Neural cell (in vitro differentiated cells): ENCODE measurements around the gene MPL. TPM values are rescaled to one million over a fixed set of nuclear protein-coding genes. Genes with fewer than 3 reads are reported as not detected.

ENCODE experiments used
- H2AFZ ChIP-seq: fragments of 200-600, 300-800 bp; sonication (generic), shearing (Covaris generic); 2 replicates; pipeline ENCODE4 v1.6.0; 2014; ENCODE audit warnings: low read depth, mild to moderate bottlenecking, antibody characterized with exemption, low read length, moderate library complexity
- H3F3A ChIP-seq: fragments of 200-600 bp; shearing (Covaris generic); 2 replicates; pipeline ENCODE4 v1.6.1; 2016; ENCODE audit warnings: mild to moderate bottlenecking, moderate library complexity, mixed read lengths, antibody characterized with exemption, low read length; ENCODE audit not compliant: insufficient read depth, poor library complexity, severe bottlenecking
- H3K27ac ChIP-seq: fragments of 200-600, 300-800 bp; sonication (generic), shearing (Covaris generic); 2 replicates; pipeline ENCODE4 v1.5.1; 2014; ENCODE audit warnings: mild to moderate bottlenecking, low read length, moderate library complexity
- H3K27me3 ChIP-seq: fragments of 300-800, 200-600 bp; sonication (generic), shearing (Covaris generic); 2 replicates; pipeline ENCODE4 v1.6.0; 2014; ENCODE audit warnings: mild to moderate bottlenecking, low read depth, low read length, moderate library complexity; ENCODE audit not compliant: insufficient read depth
- H3K36me3 ChIP-seq: fragments of 300-800, 200-600 bp; sonication (generic), shearing (Covaris generic); 2 replicates; pipeline ENCODE4 v1.5.1; 2014; ENCODE audit warnings: mild to moderate bottlenecking, antibody characterized with exemption, low read length, moderate library complexity; ENCODE audit not compliant: insufficient read depth
- H3K4me2 ChIP-seq: fragments of 300-800, 200-600 bp; sonication (generic), shearing (Covaris generic); 2 replicates; pipeline ENCODE4 v1.6.0; 2014; ENCODE audit warnings: mild to moderate bottlenecking, low read length
- H3K4me3 ChIP-seq: fragments of 300-800, 200-600 bp; sonication (generic), shearing (Covaris generic); 2 replicates; pipeline ENCODE4 v1.5.1; 2014; ENCODE audit warnings: mild to moderate bottlenecking, low read length, moderate library complexity
- H3K79me2 ChIP-seq: fragments of 200-600 bp; shearing (Covaris generic); replicated peaks from 2 replicates; pipeline ENCODE4 v1.6.0; 2014; ENCODE audit warnings: mild to moderate bottlenecking, low read length, moderate library complexity; ENCODE audit not compliant: insufficient read depth
- H3K9ac ChIP-seq: fragments of 300-800, 200-600 bp; sonication (generic), shearing (Covaris generic); 2 replicates; pipeline ENCODE4 v1.6.1; 2016; ENCODE audit warnings: mild to moderate bottlenecking, low read length, mixed read lengths
- H3K9me2 ChIP-seq: fragments of 200-600 bp; shearing (Covaris generic); 2 replicates; pipeline ENCODE4 v1.6.1; 2016; ENCODE audit warnings: mild to moderate bottlenecking, low read length, mixed read lengths; ENCODE audit not compliant: insufficient read depth
- H3K9me3 ChIP-seq: fragments of 200-600, 300-800 bp; sonication (generic), shearing (Covaris generic); 2 replicates; pipeline ENCODE4 v1.6.1; 2016; ENCODE audit warnings: mild to moderate bottlenecking, mixed run types, low read length, moderate library complexity, mixed read lengths
- H4K20me1 ChIP-seq: fragments of 200-600 bp; shearing (Covaris generic); 2 replicates; pipeline ENCODE4 v1.6.1; 2016; ENCODE audit warnings: mild to moderate bottlenecking, mixed run types; ENCODE audit not compliant: insufficient read depth
- CTCF ChIP-seq: fragments of 450-650 bp; IDR thresholded peaks from 2 replicates; pipeline ENCODE4 v1.5.1; 2014; ENCODE audit warnings: antibody characterized with exemption, mild to moderate bottlenecking, moderate library complexity; ENCODE audit not compliant: poor library complexity, severe bottlenecking
- EP300 ChIP-seq: fragments of 450-650 bp; conservative IDR thresholded peaks from 2 replicates; pipeline ENCODE4 v1.6.1; 2014; ENCODE audit warnings: antibody characterized with exemption, mild to moderate bottlenecking, moderate library complexity; ENCODE audit not compliant: poor library complexity, severe bottlenecking
- EZH2 ChIP-seq: fragments of 200-600, 300-800 bp; shearing (Covaris generic), sonication (generic); IDR thresholded peaks from 2 replicates; pipeline ENCODE4 v1.6.1; 2014; ENCODE audit warnings: antibody characterized with exemption, low read length, borderline replicate concordance, mild to moderate bottlenecking; ENCODE audit not compliant: insufficient read depth, poor library complexity, severe bottlenecking
- MXI1 ChIP-seq: fragments of 450-650 bp; conservative IDR thresholded peaks from 2 replicates; pipeline ENCODE4 v1.6.1; 2014; ENCODE audit warnings: antibody characterized with exemption, mild to moderate bottlenecking; ENCODE audit not compliant: poor library complexity, severe bottlenecking
- POLR2AphosphoS5 ChIP-seq: IDR thresholded peaks from 2 replicates; pipeline ENCODE4 v1.6.1; 2012
- RAD21 ChIP-seq: fragments of 450-650 bp; conservative IDR thresholded peaks from 2 replicates; pipeline ENCODE4 v1.6.1; 2014; ENCODE audit warnings: antibody characterized with exemption, mild to moderate bottlenecking, moderate library complexity
- REST ChIP-seq: IDR thresholded peaks from 2 replicates; pipeline ENCODE4 v1.6.1; 2012; ENCODE audit warnings: borderline replicate concordance
- SMC3 ChIP-seq: fragments of 450-650 bp; conservative IDR thresholded peaks from 2 replicates; pipeline ENCODE4 v1.6.1; 2014; ENCODE audit warnings: antibody characterized with exemption, mild to moderate bottlenecking, moderate library complexity; ENCODE audit not compliant: poor library complexity
- TAF1 ChIP-seq: IDR thresholded peaks from 2 replicates; pipeline ENCODE4 v1.6.1; 2012; ENCODE audit warnings: low read depth
- polyA plus RNA-seq: library from polyadenylated mRNA; depleted of rRNA; stranded (reverse); fragments of >200 nt; gene quantifications from 2 replicates; pipeline ENCODE4 v1.2.3, GENCODE V29; 2014

Gene MPL
- polyA plus RNA-seq, 1 donor from 2014 or later, result not detected

GRCh38 chr1:43348343-43348808 is 10.8 kb downstream of the MPL start:
- Histone ChIP-seq H3F3A (no peaks in the 10 kb centered on the region), H4K20me1 (no peaks in the 10 kb centered on the region), H3K9me3 (no peaks in the 10 kb centered on the region), H3K79me2 (no peaks in the 10 kb centered on the region), H3K4me3 (peak overlapping the region; percentile 55), H3K36me3 (no peaks in the 10 kb centered on the region), H3K27me3 (peaks cover 11% of the 10 kb centered on the region), H3K27ac (no peak overlapping the region), H3K4me2 (no peak overlapping the region), H3K9ac (peak overlapping the region; percentile 20), H2AFZ (peak overlapping the region; percentile 27), H3K9me2 (no peaks in the 10 kb centered on the region)
- TF ChIP-seq REST (no peak), POLR2AphosphoS5 (no peak), SMC3 (no peak), EP300 (no peak), CTCF (no peak), MXI1 (no peak), EZH2 (no peak), RAD21 (no peak), TAF1 (no peak)

GRCh38 chr1:43348809-43349593 is 11.4 kb downstream of the MPL start:
- Histone ChIP-seq H3K9ac (peak overlapping the region; percentile 20), H3K36me3 (no peaks in the 10 kb centered on the region), H2AFZ (peak overlapping the region; percentile 27), H4K20me1 (no peaks in the 10 kb centered on the region), H3K79me2 (no peaks in the 10 kb centered on the region), H3K9me3 (no peaks in the 10 kb centered on the region), H3K9me2 (no peaks in the 10 kb centered on the region), H3K4me2 (no peak overlapping the region), H3F3A (no peaks in the 10 kb centered on the region), H3K4me3 (peak overlapping the region; percentile 55), H3K27me3 (peaks cover 11% of the 10 kb centered on the region), H3K27ac (no peak overlapping the region)
- TF ChIP-seq RAD21 (no peak), EZH2 (no peak), SMC3 (no peak), POLR2AphosphoS5 (no peak), TAF1 (no peak), CTCF (no peak), REST (no peak), EP300 (no peak), MXI1 (no peak)
